Stimulated activated naive B cell treated with anti-CD40 and anti-IgM and Interleukin-4, amounts not matched to agents 10 μg/mL and 1 μg/mL and 100 μg/mL, for 72 hours (primary cell): ENCODE measurements around the gene TBC1D3B.
"Not testable (repeated sequence)": the region's sequence is repeated elsewhere in the genome, so short reads cannot be mapped to it uniquely, and the experiment has no call there.

Experiments used
- ATAC-seq, 2 donors: fragments of 150-1000 bp; cut with Tn5 transposase; replicated peaks; 2 replicates each; pipeline ENCODE4 v1.10.0; 2021; ENCODE audit warnings: moderate library complexity in 1 of 2
- DNase-seq: peaks from one replicate; pipeline ENCODE4 v3.0.0; 2021
- H3K27ac Mint-ChIP-seq: one replicate; pipeline ENCODE4 v1.8.0; 2022; ENCODE audit warnings: mild to moderate bottlenecking, mixed read lengths
- H3K27me3 Mint-ChIP-seq, 2 donors: one replicate each; pipeline ENCODE4 v1.8.0; 2022; ENCODE audit warnings: mixed read lengths in 2 of 2
- H3K36me3 Mint-ChIP-seq, 2 donors: one replicate each; pipeline ENCODE4 v1.8.0; 2022; ENCODE audit warnings: mixed read lengths in 2 of 2, mild to moderate bottlenecking in 1 of 2
- H3K4me1 Mint-ChIP-seq, 2 donors: one replicate each; pipeline ENCODE4 v1.8.0; 2022; ENCODE audit warnings: mixed read lengths in 2 of 2, mild to moderate bottlenecking in 1 of 2
- H3K4me3 Mint-ChIP-seq, 2 donors: one replicate each; pipeline ENCODE4 v1.8.0; 2022; ENCODE audit warnings: mild to moderate bottlenecking in 2 of 2, mixed read lengths in 2 of 2, moderate library complexity in 1 of 2
- H3K9me3 Mint-ChIP-seq, 2 donors: one replicate each; pipeline ENCODE4 v1.8.0; 2022; ENCODE audit warnings: mixed read lengths in 2 of 2, mild to moderate bottlenecking in 1 of 2

The TBC1D3B gene

GRCh38 chr17:36168836-36169235, 7.6 kb downstream of the TBC1D3B start:
- H3K4me1 Mint-ChIP-seq, H3K36me3 Mint-ChIP-seq, DNase-seq, H3K27ac Mint-ChIP-seq, H3K27me3 Mint-ChIP-seq, H3K9me3 Mint-ChIP-seq, H3K4me3 Mint-ChIP-seq, ATAC-seq: not testable (repeated sequence)

GRCh38 chr17:36153895-36154610, 22.4 kb downstream of the TBC1D3B start:
- H3K27me3 Mint-ChIP-seq, result no peaks in the 10 kb centered on the region
- no peak overlapping the region for H3K27ac Mint-ChIP-seq
- H3K36me3 Mint-ChIP-seq, result no peaks in the 10 kb centered on the region
- H3K4me1 Mint-ChIP-seq, result peaks cover 18 to 33% of the 10 kb centered on the region in 2 donors
- no peaks in the 10 kb centered on the region for H3K9me3 Mint-ChIP-seq
- DNase-seq, result peak; percentile 27
- H3K4me3 Mint-ChIP-seq, result peak overlapping the region; percentile 12 to 44
- peak; percentile 85 to 87 for ATAC-seq

DNA sequence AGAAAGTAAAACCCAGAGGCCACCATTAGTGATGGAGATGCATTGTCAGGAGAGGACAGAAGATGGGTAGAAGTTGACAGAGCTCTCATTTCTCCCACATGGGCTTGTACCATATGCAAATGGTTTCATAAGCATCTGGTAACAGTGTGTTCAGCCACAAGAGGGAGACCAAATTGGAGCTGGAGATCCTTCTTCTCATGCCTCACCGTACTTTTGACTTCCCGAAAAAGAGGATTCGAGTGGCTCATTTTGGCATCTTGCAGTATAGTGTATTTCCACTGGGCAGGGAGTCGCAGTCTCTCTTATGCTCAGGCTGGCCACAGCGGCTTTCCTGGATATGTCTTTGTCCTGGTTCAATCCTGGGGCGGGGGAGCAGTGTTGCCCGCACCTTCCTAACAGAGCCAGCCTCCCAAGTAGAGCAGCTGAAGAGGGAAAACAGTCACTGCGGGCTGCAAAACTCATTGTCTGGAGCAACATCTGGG, 23.8 kb downstream of the TBC1D3B start:
- no peaks in the 10 kb centered on the region for H3K9me3 Mint-ChIP-seq
- ATAC-seq (no peak), DNase-seq (no peak)
- H3K4me1 Mint-ChIP-seq, result peaks cover 22 to 43% of the 10 kb centered on the region in 2 donors
- H3K27me3 Mint-ChIP-seq, result no peaks in the 10 kb centered on the region
- no peak overlapping the region for H3K27ac Mint-ChIP-seq
- H3K4me3 Mint-ChIP-seq, result no peak overlapping the region
- H3K36me3 Mint-ChIP-seq, result no peaks in the 10 kb centered on the region

- DNase-seq (no peak), ATAC-seq (no peak)
- H3K4me1 Mint-ChIP-seq, result peaks cover 22 to 47% of the 10 kb centered on the region in 2 donors
- no peaks in the 10 kb centered on the region for H3K9me3 Mint-ChIP-seq
- H3K36me3 Mint-ChIP-seq, result no peaks in the 10 kb centered on the region
- no peaks in the 10 kb centered on the region for H3K27me3 Mint-ChIP-seq
- no peak overlapping the region for H3K27ac Mint-ChIP-seq
- H3K4me3 Mint-ChIP-seq, result no peak overlapping the region
Measured at GRCh38 chr17:36151891-36152638, 24.4 kb downstream of the TBC1D3B start.

DNA sequence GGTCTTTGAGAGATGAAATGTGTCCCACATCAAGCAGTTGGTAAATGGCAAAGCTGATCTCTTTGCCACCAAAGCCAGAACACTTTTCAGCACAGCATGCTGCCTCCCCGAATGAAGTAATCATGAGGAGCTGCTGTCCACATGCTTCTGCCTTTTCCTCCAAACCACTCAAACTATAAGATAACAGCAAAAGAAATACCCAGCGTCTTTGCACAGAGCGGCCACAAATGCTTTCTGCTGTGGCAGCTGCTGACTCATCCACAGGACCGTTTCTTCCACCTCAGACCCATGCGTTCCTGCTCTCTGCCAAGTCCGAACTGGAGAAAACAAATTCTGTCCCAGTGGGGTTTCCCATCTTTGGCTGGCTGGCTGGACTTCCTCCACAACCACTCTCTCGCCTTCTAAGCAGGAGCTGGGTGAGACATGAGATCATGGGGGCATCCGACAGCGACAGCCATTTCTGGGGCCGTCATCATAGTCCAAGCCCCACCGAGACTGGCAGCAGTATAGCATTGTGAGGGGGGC, 27.1 kb downstream of the TBC1D3B start:
- Mint-ChIP-seq H3K27me3 (no peaks in the 10 kb centered on the region), H3K4me1 (peaks cover 24 to 42% of the 10 kb centered on the region in 2 donors), H3K9me3 (no peaks in the 10 kb centered on the region), H3K27ac (peak overlapping the region; percentile 47), H3K36me3 (no peaks in the 10 kb centered on the region), H3K4me3 (no peak overlapping the region)
- ATAC-seq, result peak; percentile 25 to 30
- no peak for DNase-seq

GRCh38 chr17:36148559-36149295, 27.7 kb downstream of the TBC1D3B start:
- Mint-ChIP-seq H3K9me3 (no peaks in the 10 kb centered on the region), H3K36me3 (no peaks in the 10 kb centered on the region), H3K4me1 (peaks cover 21 to 39% of the 10 kb centered on the region in 2 donors), H3K4me3 (peak overlapping the region in 1 of 2 donors; percentile 26), H3K27ac (no peak overlapping the region), H3K27me3 (no peaks in the 10 kb centered on the region)
- ATAC-seq (peak; percentile 88), DNase-seq (peak; percentile 60)

DNA sequence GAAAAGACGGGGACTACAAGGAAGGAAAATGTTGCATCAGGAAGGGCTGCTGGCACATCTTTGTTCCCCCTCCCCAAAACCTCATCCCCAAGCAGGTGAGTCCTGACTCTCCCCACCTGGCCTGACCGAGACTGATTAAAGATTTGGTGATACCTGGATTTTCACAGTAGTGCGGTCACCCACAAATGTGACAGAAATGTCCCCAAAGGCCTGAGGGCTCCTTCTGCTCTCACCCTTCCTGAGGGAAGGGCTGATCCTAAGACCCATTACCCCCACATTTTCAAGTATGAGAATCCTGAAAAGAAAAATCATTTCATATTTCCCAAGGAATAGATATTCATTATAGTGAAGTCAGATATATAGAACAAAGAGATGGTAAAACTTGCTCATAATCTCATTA, 28.8 kb downstream of the TBC1D3B start:
- ATAC-seq, result no peak
- no peak overlapping the region for H3K4me3 Mint-ChIP-seq
- H3K36me3 Mint-ChIP-seq, result no peaks in the 10 kb centered on the region
- H3K4me1 Mint-ChIP-seq, result peaks cover 16 to 31% of the 10 kb centered on the region in 2 donors
- no peaks in the 10 kb centered on the region for H3K27me3 Mint-ChIP-seq
- no peak for DNase-seq
- no peaks in the 10 kb centered on the region for H3K9me3 Mint-ChIP-seq
- no peak overlapping the region for H3K27ac Mint-ChIP-seq

DNA sequence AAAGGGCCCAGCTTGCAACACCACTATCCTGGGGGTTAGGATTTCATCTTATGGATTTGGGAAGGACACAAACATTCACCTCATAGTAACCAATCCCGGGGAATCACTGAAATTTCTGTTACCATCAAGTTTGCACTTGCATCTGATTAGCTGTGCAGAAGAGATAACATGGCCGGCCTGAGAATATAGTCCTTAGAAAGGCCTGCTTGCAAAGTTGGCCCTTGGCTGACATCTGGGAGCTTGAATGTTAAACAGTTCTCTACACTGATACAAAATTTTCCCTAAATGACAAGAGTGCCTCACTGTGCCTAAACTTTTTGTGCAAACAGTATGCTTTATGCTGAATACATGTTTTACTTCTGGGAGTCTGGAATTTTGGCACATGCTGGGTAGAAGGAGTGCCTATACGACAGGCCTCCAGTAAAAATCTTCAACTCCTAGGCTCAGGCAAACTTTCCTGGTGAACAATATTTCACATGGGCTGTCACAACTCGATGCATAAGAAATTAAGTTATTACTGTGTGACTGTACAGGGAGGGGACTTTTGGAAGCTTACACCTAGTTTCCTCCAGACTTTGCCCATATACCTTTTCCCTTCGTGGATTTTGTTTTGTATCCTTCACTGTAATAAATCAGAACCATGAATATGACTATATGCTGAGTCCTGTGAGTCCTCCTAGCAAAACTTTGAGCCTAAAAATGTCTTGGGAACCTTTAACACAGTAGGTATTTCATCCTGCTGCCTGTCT, 31.3 kb downstream of the TBC1D3B start:
- DNase-seq (no peak), ATAC-seq (no peak)
- Mint-ChIP-seq H3K4me1 (peaks cover 24 to 27% of the 10 kb centered on the region in 2 donors), H3K4me3 (no peak overlapping the region), H3K27me3 (no peaks in the 10 kb centered on the region), H3K36me3 (no peaks in the 10 kb centered on the region), H3K9me3 (no peaks in the 10 kb centered on the region), H3K27ac (peak overlapping the region; percentile 14)

DNA sequence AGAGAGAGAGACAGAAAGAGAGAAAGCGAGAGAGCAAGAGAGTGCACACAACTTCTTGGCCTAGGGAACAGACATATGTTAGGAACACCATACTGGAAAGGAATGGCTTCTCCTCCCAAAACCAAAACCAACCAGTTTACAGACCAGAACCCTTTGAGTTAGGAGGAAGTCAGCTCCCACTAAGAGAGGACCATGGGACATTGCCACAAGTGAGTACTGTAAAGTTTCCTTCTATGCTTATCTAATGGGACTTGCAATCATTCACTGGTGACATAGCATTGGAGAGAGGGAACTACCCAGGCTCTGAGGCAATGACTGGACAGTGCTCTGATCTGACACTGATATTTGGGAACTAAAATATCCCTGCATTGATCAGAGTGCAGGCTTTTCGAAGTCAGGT, 32.4 kb downstream of the TBC1D3B start:
- no peaks in the 10 kb centered on the region for H3K9me3 Mint-ChIP-seq
- no peaks in the 10 kb centered on the region for H3K27me3 Mint-ChIP-seq
- no peak overlapping the region for H3K4me3 Mint-ChIP-seq
- ATAC-seq, result no peak
- no peak for DNase-seq
- H3K27ac Mint-ChIP-seq, result no peak overlapping the region
- H3K36me3 Mint-ChIP-seq, result no peaks in the 10 kb centered on the region
- H3K4me1 Mint-ChIP-seq, result peaks cover 18 to 20% of the 10 kb centered on the region in 2 donors

DNA sequence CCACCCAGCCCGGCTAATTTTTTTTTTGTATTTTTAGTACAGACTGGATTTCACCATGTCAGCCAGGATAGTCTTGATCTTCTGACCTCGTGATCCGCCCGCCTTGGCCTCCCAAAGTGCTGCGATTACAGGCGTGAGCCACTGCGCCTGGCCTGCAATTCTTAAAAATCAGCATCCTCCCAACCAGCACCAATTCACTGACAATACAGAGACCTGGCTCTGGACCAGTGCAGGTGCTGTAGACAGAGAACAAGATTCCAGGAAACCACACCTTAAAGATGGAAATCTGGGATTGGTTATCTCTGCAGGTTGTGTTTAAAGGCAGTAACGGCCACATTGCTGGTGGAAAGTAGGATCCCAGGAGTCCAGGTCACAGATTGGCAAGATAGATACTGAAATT, 33.6 kb downstream of the TBC1D3B start:
- Mint-ChIP-seq H3K9me3 (peaks cover 5 to 6% of the 10 kb centered on the region in 2 donors), H3K27ac (no peak overlapping the region), H3K4me1 (peaks cover 16 to 19% of the 10 kb centered on the region in 2 donors), H3K4me3 (no peak overlapping the region), H3K27me3 (no peaks in the 10 kb centered on the region), H3K36me3 (peaks cover 5% of the 10 kb centered on the region in 2 donors)
- DNase-seq, result no peak
- ATAC-seq, result no peak

DNA sequence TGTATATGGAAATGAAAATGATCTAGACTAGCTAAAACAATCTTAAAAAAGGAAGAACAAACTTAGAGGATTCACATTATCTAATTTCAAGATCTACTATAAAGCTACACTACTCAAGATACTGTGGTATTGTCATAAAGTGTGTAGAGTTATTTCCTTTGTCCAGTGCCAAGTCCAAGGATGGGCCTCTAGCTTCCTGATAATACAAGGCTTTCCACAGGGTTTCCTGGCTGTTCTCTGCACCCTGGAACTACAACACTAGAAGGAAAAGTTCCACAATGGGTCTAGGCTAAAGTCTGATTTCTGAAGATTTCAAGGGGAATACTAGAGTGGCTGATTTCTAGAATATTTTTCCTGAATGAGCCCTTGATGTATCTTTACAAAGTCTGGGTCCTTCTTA, 34.2 kb downstream of the TBC1D3B start:
- ATAC-seq (no peak), DNase-seq (no peak)
- H3K36me3 Mint-ChIP-seq, result peaks cover 6 to 7% of the 10 kb centered on the region in 2 donors
- peaks cover 6 to 8% of the 10 kb centered on the region in 2 donors for H3K9me3 Mint-ChIP-seq
- no peaks in the 10 kb centered on the region for H3K27me3 Mint-ChIP-seq
- no peak overlapping the region for H3K27ac Mint-ChIP-seq
- no peak overlapping the region for H3K4me3 Mint-ChIP-seq
- peaks cover 15 to 20% of the 10 kb centered on the region in 2 donors for H3K4me1 Mint-ChIP-seq

DNA sequence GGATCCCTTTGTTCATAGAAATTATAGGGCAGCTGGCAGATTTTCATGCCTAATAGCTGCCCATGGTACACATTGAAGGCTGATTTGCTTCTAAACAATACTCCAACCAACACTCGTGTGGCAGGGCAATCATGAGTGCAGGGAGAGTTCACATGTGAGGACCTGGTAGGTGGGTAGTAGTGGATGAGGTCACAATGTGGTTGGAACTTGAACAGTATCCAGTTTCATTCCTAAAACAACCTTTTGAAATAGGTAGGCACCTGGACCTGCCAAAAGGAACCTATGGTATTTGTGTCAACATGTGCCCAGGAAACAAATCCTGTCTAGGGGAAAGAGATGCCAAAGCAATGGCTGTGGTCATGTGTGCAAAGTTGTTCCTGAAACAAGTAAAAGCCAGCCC, 40.0 kb downstream of the TBC1D3B start:
- Mint-ChIP-seq H3K36me3 (peaks cover 11 to 12% of the 10 kb centered on the region in 2 donors), H3K4me3 (no peak overlapping the region), H3K4me1 (peaks cover 54 to 64% of the 10 kb centered on the region in 2 donors), H3K27ac (no peak overlapping the region), H3K9me3 (peaks cover 10 to 12% of the 10 kb centered on the region in 2 donors), H3K27me3 (no peaks in the 10 kb centered on the region)
- no peak for DNase-seq
- ATAC-seq, result peak in 1 of 2 donors; percentile 44

- Mint-ChIP-seq H3K9me3 (peaks cover 10 to 12% of the 10 kb centered on the region in 2 donors), H3K4me1 (peaks cover 52 to 67% of the 10 kb centered on the region in 2 donors), H3K27me3 (no peaks in the 10 kb centered on the region), H3K4me3 (no peak overlapping the region), H3K27ac (no peak overlapping the region), H3K36me3 (peaks cover 11 to 12% of the 10 kb centered on the region in 2 donors)
- ATAC-seq, result peak in 1 of 2 donors; percentile 24
- no peak for DNase-seq
Measured at GRCh38 chr17:36136036-36136435, 40.4 kb downstream of the TBC1D3B start.
